ENCODE data around the gene CCNA2.

The CCNA2 gene

DNA sequence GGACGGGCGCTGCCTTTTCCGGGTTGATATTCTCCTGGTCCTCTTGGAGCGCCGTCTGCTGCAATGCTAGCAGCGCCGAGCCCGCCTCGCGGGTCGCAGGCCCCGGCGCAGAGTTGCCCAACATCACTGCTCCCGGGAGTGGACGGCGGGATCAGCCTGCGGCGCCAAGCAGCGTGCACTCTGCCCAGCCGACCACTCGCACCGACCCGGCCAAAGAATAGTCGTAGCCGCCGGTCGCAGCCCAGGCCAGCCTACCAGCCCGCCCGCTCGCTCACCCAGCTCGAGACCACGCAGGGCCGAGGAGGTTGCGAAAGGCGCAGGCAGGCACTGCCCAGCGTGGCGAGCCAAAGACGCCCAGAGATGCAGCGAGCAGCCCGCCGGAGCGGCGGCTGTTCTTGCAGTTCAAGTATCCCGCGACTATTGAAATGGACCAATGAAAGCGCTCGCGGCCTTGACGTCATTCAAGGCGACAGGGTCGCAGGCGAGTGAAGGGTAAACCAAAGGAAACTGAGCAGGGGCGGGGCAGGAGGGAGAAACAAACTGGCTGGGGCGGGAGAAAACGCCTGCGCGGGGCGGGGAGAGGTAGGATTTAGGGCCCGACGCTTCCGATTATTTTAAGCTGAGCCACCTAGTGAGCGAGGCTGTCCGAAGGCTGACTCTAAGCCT is at the start of gene CCNA2:
Gene CCNA2 (minus strand): TSS at position 379 of the 666 bp plus-strand sequence. CDS start 255 bp downstream, at position 124.
- DNase-seq, result peak; percentile 95

DNA sequence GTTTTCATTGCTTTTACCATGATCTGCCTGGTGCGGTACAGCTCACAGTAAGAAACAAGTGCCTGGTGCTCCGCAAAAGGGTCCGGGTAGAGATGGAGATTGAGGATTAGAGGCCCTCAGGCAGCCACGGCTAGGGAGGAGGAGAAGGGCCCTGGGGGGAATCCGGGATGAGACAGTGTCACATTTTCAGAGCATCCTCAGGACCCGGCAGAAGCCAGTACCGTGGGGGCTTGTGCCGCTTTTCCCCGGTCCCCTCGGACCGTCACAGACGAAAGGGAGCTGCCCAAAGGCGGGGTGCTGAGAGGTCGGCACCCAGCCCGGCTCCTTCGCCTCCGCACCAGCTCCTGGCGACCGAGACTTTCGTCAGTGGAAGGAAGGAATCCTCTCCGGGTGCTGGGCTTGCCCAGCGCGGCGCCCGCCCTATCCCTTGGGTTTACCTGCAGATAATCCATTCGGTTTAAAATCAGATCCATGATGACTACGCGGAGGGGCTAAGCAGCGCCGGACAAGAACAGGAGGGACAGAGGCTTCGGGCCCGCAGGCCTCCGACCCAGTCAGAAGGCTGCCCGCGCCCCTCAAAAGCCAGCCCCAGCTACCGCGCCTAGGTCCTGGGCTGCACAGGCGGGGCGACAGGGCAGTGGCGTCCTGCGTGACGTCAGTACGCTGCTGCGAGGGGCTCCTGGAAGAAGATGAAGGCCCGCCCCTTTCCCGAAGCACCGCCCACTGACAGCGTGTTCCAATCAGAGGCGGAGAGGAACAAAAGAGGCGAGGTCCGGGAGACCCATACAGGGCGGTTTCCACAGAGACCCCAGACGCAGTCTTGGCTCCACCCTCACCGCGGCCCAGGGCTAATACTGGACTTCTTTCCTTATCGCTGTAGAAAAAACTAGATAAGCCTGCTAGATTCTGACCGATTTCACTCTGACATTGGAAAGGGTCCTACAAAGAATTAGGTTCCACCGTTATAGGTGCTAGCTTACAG is 46.4 kb upstream of the CCNA2 start, which contains the start of gene BBS7:
Gene BBS7 (minus strand): TSS at position 634 of the 982 bp plus-strand sequence. CDS start 161 bp downstream, at position 473.
- DNase-seq, result peak; percentile 96

DNA sequence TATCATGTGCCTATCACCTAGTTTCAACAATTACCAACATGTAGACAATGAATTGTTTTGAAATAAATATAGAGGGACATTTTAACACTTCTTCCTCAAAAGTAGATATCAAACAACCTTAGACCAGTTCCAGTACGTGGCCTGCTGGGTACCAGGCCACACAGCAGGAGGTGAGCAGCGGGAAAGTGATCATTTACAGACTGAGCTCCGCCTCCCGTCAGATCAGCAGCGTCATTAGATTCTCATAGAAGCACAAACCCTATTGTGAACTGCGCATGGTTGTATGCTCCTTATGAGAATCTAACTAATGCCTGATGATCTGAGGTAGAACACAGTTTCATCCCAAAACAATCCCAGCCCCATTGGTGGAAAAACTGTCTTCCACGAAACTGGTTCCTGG is 40.1 kb upstream of the CCNA2 start:
- no peak for DNase-seq

DNA sequence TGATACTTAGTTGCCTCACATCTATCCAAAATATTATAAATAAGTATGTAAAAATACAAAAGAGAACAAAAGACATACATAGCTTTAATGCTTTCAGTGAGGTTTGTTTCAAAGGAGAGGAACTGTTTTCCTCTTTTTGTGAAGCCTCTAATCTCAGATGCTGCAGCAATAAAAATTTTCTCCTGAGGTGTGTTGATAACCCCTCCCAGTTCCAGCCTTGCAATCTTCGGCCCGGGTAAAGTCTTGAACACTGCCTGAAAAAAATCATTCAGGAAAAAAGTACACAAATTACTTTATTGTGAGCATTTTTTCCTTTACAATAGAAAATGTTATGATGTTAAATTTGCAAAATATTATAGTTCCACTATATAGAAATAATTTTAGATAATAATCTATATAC is 37.7 kb upstream of the CCNA2 start:
- DNase-seq, result no peak

DNA sequence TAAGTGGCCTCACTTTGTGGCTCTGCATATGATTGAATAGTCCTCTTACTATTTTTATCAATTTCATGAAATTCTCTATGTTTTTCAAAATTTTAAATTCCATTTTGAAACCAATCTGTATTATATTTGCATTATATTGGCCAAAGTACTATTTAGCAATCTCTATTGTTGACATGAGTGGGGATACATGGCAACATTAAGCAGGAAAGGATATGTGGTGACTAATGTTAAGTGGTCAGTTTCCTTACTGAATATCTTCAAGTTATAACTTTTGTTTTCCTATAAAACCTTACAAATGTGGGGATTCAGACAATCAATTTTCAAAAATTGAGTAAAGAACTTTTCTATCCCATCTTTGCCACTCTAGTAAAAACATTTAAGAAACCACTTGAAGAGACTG is 36.4 kb upstream of the CCNA2 start:
- no peak for DNase-seq

DNA sequence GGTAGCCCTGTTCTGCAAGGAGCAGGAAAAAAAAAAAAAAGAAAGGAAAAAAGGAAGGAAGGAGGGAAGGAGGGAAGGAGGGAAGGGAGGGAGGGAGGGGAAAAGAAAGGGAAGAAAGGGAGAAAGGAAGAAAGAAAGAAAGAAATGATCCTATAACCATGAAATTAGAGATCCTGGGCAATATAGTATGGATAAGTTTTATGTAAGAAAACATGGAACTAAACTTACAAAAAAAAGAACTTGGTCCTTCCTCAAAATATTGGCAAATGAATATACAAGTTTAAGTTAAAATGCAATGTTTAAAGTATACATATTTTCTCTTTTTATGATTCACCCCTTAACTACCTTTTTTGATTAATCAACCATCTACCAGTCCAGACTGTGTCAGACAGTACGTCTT is 27.7 kb upstream of the CCNA2 start:
- no peak for DNase-seq

DNA sequence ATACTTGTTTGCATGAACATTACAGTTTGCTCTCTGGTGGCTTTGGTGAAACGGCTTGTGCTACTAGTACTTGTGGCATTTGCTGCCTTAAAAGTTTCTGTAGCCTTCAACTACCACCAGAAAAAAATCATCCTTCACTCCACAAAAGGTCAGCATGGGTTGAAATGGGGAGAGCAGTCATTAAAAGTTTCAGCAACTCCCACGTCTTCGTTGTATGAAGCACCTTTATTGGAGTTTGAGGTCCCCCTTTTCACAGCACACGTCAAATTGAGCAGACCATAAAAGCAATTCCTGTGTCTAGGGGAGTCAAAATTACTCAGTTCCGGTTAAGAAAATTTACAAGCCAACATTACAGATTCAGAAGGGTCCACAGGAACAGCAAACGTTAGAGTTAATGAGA is 23.0 kb upstream of the CCNA2 start:
- DNase-seq, result no peak

DNA sequence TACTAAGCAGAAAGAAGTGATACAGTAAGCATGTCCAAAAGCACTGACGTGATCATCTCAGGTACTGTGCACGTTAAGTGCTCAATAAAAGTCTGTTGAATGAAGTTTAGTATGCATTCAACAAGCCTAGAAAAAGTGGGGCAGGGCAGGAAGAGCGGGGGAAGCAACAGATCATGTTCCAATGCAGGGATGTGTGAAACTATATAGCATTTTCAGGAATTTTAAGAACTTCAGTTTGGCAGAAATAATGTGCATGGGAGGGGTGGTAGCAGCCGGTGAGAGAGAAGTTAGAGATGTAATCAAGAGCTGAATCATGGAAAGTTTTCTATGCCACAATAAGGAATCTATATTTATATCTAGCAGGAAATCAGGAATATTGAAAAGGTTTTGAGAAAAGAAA is 19.2 kb upstream of the CCNA2 start:
- no peak for DNase-seq

DNA sequence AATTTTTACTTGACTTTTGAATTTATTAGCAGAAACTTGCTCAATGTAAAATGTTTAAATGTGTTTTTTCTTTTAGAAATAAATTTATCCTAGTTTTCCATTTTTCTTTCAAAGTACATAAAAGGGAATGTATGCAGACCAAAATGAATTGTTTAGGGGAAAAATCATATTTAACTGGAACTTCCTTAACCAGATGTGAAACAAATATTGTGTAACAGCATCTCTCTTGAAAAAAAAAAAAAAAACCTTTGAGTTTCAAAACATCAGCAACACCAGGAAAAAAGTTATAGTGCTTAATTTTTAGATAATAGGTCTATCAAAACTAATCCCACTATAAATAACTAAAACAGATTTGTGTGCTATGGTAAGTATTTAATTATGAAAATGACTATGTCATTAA is 14.5 kb upstream of the CCNA2 start:
- no peak for DNase-seq

DNA sequence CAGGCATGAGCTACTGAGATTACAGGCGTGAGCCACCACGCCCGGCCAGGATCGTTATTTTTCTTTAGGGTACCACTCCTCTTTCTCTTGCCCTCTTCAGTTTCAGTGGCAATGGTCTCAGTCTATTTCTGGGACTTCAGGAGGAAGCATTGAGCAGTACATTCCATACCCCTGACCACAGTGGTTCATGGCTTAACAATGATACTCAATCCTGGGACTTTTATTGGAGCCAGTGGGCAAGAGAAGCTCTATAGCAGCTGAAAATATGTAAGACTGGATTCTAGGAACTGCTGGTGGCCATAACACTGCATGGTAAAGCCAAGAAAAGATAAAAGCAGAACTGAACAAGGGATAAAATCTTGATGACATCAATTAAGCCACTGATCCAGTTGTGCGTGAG is 5.8 kb upstream of the CCNA2 start:
- DNase-seq, result no peak

DNA sequence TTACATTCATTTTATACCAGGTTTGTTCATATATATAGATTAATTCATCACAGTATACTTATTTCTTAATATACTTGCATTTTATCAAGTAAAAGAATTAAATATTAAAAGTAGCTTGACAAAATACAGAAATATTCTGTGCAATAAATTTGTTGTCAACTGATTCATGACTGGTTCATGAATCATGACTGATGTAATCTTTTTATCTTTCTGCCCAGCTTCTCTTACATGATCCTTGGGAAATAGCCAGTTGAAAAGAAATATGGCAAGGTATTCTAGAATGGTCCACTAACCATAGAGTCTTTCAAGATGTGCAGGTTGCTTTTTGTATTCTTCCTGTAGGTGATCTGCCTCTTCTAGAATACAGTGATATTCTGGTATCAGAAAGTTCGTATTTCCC is 4.2 kb upstream of the CCNA2 start:
- DNase-seq, result no peak

DNA sequence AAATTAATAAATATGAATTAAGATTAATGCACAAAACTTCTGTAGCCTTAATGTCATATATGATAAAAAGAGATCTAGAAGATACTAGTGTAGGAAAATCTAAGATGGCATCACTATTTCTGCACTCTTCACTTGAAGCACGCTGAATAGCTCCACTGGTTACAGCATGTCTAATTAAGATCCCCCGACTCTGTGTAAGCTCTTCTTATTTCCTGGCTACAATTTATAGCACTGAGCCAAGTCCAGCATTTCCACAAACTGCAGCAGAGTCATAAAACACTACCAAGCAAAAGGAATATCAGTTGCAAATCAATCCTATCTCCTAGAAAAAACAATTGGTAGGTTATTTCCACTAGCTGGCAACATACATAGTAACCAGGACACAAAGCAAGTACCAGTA is 1.3 kb upstream of the CCNA2 start:
- no peak for DNase-seq

DNA sequence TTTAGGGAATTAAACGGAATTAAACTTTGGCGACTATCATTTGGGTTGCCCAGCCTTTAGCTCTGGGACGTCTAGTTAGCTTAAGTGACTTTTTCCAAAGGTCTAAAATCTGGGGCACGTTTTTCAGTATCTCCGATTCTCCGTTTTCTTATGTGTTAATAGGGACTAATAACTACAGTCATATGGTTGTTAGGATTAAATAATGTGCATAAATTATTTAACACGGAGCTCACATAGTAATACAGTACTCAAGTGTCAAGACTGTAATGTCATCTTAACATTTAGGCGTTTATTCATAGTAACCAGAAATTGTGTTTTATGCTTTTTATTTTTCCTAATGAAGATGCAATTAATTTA is 466 bp upstream of the CCNA2 start:
- no peak for DNase-seq

DNA sequence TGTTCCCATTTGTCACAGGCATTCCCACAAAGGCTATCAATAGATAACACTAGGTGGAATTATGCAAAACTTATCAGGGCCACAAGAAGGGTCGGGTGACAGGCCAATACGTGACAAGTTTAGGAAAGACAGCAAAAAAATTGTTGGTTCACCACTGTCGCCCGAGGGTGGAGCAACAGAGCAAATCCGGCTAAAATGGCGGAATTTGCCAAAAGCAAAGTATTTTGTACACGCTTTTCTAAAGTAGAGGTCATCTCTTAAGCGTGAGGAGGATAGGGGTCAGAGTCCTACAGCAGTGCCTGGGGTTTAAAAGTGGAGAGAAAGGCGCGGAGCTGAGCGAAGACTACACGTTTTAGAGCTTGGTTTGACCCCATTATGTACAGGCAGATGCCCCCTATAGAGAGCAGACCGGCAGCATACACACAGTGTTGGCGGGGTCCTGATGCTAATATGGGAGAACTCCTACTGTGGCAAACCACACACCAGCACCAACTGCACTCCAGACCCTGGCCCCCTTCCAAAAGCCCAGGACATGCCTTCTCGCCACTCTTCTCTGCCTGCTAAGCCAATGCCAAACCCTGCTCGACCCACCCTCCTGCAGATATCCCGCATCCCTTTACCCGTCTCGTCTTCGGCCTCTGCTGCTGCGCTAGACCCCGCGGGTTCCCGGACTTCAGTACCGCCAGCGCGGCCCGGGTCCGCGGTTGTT is 733 bp downstream of the CCNA2 start:
- DNase-seq, result peak; percentile 24

DNA sequence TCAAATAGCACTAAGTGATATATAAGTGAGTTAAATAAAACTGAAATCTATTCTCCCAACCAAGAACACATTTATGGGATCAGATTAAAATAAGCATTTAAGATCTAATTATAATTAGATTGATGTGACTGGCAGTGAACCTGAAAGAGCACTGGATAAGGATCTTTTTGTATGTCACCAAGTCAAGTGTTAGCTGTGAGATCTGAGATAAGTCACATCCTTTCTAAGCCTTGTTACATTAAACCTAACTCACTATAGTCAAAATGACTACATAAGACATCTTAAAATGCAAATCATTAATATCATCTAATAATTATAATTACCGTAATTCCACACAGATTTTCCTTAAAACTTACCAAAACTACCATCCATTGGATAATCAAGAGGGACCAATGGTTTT is 1.6 kb downstream of the CCNA2 start:
- DNase-seq, result no peak

DNA sequence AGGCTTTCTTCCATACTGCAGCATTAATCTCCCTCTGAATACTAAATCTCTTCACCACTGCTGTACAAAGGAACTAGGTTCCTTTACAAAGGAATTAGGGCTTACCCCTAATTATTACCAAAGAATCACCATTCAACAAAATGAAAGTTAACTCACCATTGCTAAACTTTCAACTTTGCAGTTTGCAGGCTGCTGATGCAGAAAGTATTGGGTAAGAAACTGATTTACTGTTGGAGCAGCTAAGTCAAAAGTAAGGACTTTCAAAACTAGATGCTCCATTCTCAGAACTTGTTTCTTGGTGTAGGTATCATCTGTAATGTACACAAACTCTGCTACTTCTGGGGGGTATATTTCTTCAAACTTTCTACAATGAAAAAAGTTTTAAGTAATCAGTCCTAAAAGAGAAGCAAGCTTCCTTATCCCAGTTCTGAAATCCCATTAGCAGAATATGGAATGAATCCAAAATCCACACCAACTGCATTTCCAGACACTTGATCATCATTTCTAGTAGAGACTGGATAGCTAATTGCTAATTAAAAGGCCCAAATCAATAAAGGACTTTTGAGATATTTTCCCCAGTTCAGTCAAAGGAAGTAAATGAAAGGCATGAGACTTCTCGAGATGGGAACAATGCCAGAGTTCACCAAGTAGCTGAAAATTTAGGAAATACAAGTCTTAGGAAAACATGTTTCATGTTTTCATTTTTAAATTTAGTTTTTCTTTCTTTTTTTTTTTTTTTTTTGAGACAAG is 4.3 kb downstream of the CCNA2 start:
- DNase-seq, result no peak

DNA sequence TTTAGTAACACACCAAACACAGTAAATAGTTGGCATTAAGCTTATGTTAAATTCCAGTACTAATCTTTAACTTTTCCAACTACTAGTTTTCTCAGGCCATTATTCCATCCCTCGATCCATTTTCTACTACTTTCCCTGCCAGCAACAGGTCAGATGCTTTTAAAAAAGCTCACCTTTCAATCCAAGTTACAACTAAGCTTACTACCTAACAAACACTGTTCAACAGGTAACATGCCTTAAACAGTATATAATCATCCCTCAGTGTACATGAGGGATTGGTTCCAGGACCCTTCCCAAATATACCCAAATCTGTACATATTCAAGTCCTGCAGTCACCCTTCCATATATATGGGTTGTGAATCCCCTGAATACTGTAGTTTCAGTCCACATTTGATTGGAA is 5.5 kb downstream of the CCNA2 start:
- no peak for DNase-seq

DNA sequence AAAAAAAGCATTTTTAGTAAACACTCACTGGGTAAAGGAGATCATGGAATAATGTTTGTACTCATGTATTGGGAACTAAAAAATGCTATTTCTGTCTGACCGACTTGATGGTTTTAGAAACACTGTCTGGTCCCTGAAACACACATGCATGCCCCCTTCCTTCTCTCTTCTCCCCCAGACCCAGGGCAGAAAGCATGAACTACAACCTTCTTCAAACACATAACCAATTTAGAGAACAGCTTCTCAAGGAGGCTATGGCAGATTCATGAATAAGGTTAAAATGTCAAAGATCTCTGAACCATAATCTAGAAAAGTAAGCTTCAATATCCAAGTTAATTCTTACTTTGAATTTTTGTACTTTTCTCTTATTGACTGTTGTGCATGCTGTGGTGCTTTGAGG is 6.0 kb downstream of the CCNA2 start:
- no peak for DNase-seq

DNA sequence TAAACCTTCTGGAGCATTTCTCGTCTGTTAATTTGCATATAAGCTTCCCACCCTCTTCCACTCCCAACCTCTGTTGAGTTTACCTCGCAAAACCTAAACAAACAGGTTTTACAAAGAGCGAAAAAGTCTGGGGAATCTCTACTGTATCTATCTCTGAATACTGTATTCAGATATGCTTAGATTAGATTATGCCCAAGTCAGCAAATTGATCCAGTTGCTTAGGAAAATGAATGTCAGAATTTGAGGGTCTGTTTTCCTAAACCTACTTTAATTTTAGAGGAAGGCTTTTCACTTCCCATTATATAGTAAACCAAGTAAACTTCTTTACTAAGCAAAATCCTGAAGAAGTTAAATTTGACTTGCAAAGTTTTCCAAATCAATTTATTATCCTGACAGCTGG is 6.7 kb downstream of the CCNA2 start:
- DNase-seq, result no peak

DNA sequence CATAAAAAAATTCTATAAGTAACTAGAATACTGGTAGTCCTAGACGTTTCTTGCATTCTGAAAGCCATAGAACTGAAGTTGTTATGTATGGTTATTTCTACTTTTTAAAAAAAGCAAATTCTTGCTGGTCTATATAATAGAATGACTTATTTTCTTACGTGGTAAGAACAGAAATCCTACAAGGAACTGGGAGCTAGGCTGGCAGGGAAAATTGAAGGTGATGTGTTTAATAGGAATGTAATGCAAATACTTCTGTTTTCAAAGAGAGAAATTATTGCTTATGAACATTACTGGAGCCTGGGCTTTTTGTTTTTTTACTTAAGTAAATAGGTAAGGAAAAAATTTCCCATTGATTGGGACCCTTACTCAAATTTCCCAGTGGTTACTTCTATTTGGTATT is 8.9 kb downstream of the CCNA2 start:
- DNase-seq, result no peak

DNA sequence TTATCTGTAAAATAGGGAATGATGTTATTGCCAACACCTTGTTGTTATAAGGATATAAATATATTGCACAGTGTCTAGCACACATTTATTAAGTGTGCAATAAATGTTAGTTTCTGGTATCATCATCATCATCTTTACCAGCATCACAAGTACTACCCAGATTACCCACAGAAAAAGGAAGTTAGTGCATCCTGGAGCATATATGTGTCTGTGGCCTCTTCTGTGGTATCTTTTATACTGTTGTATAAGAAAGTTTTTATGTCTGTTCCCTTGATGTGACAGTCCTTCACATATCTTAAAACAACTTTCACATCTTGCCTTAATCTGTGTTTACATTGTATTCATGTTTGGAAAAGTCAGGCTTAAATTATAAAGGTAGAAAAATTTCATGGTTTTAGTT is 12.6 kb downstream of the CCNA2 start:
- DNase-seq, result no peak

DNA sequence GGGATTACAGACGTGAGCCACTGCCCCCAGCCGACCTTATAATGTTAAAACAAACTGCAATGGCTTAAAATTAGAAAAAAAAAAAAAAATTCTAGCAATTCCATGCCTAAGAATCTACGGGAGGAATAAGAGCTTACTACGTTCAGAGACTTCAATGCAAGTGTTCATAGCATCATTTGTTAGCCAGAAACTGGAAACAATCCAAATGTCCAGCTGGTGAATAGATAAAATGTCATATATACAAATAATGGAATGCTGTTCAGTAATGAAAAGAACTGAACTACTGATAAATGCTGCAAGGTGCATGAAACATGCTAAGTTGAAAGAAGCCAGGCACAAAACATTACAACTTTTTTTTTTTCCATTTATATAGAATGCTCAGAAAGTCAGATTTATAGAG is 17.3 kb downstream of the CCNA2 start:
- no peak for DNase-seq

DNA sequence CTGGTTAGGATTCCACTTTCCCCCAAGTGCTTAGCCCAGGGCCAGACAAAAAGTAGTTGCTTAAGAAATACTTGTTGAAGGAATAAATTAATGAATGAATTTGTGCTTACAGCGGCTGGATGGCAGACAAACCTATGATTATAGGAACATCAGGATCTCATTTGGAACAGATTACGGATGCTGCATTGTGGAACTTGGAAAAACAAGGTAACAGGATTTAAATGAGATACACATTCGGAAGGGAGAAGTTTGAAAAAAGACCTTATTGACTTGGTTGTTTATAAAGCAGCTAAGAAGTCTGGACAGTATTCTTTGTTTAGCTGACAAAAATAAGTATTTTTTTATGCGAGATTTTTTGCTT is 22.0 kb downstream of the CCNA2 start:
- no peak for DNase-seq
